HG03066 (cell line): ENCODE measurements around the gene ANXA2R.

Experiments used
- ATAC-seq: cut with Tn5 transposase; IDR thresholded peaks from one replicate; pipeline ENCODE4 v1.9.1; 2021; ENCODE audit warnings: low read depth; ENCODE audit not compliant: unreplicated experiment

ANXA2R gene

DNA sequence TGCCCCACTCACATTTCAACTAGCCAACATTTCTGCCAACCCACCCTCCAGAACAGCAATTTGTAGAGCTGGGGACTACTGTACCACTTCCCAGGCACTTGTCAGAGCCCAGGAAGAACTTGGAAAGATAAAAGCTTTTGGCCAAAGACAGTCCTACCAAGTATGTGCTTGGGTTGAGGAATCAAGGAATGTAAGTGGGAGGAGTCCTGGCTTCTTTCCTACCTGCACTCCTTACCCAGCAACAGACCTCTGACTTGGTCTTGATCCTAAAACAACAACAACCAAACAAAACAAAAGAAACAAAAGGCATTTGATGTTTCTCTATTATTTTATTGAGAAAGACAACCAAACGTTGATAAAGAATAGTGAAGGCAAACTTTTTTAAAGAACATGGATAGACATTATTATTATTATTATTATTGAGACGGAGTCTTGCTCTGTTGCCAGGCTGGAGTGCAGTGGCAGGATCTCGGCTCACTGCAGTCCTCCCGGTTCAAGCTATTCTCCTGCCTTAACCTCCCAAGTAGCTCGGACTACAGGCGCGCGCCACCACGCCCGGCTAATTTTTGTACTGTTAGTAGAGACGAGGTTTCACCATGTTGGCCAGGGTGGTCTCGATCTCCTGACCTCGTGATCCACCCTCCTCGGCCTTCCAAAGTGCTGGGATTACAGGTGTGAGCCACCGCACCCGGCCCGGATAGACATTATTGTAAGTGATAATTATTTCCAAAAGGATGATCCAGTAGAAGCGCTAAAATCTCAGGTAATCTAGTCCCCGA, 33.5 kb downstream of the ANXA2R start:
- no peak for ATAC-seq

DNA sequence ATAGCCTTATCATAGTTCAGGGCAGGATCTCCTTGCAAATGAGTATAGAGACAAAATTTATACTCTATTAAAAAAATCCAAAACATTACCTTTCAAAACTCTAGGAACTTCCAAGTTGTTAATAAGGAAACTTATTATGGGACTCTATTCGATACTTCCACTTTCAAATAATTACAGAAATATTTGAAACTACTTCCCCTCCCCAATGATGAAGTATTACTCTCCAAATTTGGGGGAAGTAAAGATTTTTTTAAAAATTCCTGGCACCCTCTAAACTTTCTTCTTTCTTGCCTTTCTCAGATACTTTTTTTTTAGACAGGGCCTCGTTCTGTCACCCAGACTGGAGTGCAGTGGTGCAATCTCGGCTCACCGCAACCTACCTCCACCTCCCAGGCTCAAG, 35.1 kb downstream of the ANXA2R start:
- no peak for ATAC-seq

DNA sequence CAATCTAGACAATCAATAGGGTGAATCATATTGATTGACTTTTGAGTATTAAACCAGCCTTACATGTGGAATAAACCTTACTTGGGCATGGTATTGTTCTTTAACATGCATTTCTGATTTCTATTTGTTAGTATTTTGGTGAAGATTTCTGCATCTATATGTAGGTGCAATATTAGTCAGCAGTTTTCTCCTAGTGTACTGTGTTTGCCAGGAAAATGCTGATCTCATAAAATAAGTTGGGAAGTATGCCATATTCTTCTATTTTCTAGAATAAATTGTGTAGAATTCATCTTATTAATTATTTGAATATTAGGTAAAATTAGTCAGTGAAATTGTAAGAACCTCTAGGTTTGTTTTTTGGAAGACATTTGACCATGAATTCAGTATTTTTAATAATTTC, 38.4 kb downstream of the ANXA2R start:
- ATAC-seq, result no peak

DNA sequence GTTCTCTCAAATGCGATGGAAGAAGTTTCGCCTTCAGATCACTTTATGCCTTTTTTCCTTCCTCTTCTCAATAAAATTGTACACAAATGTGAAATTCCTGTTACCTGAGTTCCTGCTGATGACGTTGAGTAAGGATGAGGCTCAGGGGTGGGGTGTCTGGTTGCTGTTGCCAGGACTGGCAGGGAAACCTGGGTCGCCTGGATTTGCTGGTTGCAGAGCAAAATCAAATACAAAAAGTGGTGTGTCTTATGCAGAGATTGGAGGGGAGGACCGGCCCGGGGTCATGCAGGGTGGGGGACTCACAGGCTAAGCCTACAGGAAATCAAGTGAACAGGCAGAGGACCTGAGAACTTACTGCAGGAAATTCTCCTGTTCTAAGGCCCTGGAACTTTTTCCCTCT, 39.2 kb downstream of the ANXA2R start:
- no peak for ATAC-seq

DNA sequence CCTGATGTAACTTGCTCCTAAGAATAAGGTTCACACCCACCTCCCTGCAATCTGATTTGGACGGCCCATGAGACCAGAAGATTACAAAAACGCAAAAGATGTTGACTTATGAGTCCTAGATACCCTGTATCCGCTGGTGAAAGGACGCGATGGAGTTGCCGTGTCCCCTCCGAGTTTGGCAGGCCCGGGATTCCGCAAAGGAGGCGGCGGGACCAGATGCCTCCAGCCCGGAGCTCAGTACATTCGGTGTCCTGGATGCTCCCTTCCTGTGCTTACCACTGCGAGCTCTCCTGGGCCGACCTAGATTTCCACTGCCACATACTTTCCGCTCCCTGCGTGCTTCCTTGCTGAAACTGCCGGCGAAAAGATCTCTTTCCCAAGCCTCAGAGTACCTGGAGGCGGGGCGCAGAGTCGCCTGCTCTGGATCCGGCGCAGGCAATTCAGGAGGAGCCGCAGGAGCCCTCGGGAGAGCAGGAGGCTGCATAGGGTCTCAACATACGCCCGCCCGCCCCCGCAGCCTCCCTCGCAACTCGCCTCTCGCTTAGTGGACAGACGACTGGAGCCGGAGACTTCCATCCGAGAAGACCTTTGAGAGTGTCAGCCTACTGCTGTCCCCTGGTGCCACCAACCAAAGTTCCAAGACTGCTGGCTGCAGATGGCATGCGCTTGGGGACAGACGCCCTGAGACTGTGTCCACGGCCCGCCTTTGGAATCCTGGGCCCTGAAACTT, 39.8 kb downstream of the ANXA2R start:
- no peak for ATAC-seq

DNA sequence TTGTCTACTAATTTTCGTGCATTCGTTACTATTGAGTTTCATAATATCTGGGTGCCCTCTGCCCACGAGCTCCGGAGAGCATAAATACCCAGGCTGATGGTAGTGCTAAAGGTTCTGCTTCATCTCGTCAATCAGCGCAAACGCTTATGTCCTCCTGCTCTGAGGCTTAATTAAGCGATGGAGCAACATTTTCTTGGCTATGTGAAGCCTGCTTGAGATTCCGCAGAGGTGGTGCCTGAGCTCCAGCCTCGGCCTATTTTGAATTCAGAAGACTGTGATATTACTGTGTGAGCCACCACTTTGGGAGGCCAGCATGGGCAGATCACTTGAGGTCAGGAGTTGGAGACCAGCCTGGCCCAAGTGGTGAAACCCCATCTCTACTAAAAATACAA, 44.8 kb downstream of the ANXA2R start:
- no peak for ATAC-seq

DNA sequence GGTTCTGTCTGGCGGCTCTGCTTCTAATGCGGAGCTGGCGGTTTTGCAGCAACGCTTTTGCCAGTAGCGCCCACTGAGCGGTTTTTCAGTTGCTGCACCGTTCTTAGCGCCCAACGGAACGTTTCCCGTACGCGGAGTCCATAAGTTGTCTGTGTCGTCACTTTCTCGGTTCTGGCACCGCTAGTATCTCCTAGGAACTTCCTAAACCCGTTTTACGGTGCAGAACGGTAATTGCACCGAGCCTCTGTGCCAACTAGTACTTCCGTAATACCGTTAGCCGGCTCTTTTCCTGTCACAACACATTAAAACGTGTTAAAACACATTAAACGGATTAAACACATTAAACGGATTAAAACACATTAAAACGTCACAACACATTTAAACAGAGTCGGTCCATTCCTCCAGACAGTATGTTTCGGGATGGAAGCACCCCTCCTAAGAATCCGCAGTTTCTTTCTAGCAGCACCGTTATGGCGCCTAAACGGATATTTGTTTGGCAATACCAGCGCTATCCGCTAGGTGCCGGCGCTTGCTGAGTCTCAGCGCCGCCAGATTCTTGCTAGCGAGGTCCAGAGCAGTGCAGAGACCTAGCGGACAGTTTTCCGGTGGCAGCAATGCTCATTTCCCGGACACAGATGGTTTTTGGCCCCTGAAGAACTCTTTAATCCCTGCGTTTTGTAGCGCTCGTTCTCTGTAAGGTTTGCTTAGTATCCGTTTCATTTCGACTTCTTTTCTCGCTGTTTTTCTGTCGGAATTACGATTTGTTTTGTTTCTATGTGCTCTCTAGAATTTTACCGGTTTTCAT, 45.4 kb downstream of the ANXA2R start:
- ATAC-seq, result peak; percentile 47

DNA sequence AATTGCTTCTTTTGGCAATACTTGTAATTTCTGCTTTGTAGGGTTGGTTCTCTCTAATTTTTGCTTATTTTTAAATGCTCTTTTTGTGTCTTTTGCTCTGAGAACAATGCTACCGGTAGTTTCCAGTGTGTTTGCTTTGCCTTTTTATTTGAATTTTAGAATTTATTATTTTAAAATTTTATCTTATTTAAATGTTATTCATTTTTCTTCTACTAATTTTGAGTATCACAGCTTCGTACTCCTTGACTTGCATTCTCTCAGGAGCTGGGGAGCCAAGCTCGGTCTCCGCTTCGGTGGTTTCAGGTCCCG, 45.9 kb downstream of the ANXA2R start:
- no peak for ATAC-seq

DNA sequence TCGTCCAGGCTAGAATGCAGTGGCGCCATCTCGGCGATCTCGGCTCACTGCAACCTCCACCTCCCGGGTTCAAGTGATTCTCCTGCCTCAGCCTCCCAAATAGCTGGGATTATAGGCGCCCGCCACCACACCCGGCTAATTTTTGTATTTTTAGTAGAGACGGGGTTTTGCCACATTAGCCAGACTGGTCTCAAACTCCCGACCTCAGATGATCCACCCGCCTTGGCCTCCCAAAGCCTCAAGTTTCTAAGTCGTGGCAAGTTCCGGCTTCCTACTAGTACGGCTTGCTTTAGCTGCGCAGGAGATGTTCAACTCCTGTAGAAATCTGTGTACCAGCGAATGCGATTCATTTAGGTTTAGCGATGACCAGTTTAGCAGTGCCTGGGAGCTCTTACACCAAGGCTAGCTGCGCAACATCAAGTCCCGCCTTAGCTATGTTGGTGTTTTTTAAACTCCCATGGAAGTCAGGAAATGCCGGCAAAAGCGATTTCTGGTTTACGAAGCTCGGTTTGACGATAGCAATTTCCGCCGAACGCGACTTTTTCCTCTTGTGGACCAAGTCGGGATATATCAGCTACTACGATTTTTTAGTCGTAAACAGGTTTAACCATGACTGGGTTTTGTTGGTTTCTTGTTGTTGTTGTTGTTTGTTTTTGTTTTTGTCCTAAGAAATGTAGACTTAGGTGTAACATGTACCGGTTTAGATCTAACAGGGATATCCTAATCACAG, 46.4 kb downstream of the ANXA2R start:
- no peak for ATAC-seq

DNA sequence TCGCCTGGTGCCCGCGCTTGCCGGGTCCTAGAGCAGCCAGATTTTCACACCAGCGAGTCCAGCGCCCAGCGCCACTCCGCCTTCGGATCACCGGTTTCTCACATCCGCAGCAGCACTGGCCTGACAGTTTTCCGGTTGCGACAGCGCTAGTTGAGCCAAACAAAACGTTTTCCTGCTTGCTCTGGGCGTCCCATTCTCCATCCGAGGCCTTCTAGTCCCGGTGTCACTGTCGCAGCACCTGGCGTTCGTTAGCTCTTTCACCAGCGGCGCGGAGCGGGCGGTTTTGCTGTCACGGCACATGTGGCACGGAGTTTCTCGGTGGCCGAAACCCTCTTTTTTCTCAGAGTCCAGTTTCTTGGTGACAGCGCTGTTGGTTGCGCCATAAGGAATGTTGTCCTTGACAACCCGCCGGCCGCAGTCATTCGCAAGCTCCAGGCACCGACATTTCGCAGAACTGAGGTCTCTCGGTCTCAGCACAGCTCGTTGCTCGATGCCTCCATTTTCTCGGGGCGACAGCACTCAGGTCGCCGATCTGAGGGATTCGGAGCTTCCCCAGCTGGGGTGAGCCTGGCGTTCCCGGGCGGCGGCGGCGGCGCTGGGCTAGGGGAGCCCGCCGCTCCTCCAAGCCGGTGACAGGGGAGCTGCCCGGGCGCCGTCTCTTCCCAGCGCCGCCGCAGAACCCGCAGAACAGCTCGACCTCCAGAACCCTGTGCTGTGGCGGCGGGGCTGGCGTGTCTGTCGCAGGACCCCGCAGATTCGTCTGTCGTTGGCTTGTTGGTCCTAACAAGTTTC, 47.8 kb downstream of the ANXA2R start:
- ATAC-seq, result peak; percentile 37

DNA sequence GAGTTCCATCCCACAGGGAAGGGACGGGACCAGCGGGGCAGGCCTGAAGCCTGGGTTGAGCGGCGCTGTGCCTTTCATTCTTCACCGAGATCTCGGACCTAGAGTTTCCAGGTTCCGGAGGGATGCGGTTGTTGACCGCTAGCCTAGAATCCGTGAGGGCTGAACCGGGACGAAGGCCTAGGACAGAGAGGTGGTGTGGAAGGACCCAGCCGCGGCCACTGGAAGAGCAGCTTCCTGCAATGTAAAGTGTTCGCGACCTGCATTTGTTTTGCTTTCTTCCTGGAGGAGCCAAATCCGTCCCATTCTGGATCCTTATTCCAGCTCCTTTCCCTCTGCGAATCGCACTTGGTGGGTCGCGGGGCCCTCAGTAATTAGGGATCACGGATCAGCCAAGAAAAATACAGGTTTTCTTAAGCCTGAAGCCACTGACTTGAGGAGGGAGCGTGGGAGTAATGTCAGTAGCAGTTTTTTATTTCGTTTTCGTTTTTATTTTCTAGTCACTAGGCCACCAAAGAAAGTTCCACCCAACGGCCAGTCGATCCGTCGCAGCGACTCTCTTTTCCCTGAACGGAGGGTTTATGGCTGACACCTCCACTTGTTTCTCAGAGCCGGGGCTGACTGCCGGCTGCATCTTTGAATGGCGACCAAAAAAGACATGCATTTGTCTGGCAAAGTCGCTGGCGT, 48.6 kb downstream of the ANXA2R start:
- ATAC-seq, result peak; percentile 24

DNA sequence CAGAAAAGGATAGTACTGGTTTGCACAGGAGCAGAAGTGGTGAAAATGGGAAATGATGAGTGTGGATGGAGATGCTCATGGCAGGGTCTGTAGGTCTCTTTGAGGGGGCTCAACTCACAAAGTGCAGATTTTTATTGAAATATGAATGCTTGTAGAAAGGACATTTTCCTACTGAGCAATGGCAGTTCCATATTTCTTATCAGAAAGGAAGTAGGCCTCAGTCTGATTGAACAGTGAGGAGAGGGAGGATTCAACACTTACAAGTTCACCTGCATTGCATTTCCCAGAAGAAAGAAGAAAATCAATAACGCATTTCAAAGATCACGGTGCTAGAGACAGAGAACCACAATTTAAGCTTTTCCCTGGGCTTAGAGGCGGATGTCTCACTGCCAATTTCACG, 49.2 kb downstream of the ANXA2R start:
- no peak for ATAC-seq
